Measurements from ENCODE around the gene PRDM15.

PRDM15 gene

GRCh38 chr21:41878831-41879189 is 334 bp downstream of the PRDM15 start:
- Histone ChIP-seq H4K8ac (ENCODE audit: low read depth, low read length) (no peak overlapping the region), H3K9me3 (ENCODE audit: insufficient read depth, low read depth, low read length) (no peaks in the 10 kb centered on the region), H3K27ac (ENCODE audit: low read depth, low read length) (no peak overlapping the region), H3K79me2 (ENCODE audit: control insufficient read depth, insufficient read depth, low read length, poor library complexity) (peaks cover 4% of the 10 kb centered on the region), H3K14ac (ENCODE audit: low read length) (no peak overlapping the region), H3K4ac (ENCODE audit: low read depth, low read length) (no peak overlapping the region), H3K36me3 (ENCODE audit: control insufficient read depth in 1 of 2, insufficient read depth in 2 of 2, low read length in 2 of 2) (no peaks in the 10 kb centered on the region), H4K91ac (ENCODE audit: low read depth, low read length) (peak overlapping the region; percentile 97), H3K4me1 (ENCODE audit: control insufficient read depth in 1 of 2, insufficient read depth in 2 of 2, low read length in 2 of 2) (peaks cover 0 to 3% of the 10 kb centered on the region in 2 experiments), H3K4me3 (ENCODE audit: low read depth, low read length) (peak overlapping the region; percentile 76), H3K4me2 (ENCODE audit: low read length) (peak overlapping the region; percentile 95), H3K79me1 (ENCODE audit: low read length) (peaks cover 6% of the 10 kb centered on the region), H2AK5ac (ENCODE audit: low read length) (no peak overlapping the region), H2AFZ (ENCODE audit: insufficient read depth, low read length, poor library complexity) (no peak overlapping the region), H3K23ac (ENCODE audit: low read length) (no peak overlapping the region), H3K9ac (ENCODE audit: low read length) (no peak overlapping the region), H2BK120ac (ENCODE audit: insufficient read depth, low read length, poor library complexity) (no peak overlapping the region), H4K12ac (ENCODE audit: low read depth, low read length) (no peak overlapping the region), H2BK5ac (ENCODE audit: low read depth, low read length, poor library complexity) (no peak overlapping the region), H3K27me3 (ENCODE audit: insufficient read depth, low read length) (no peaks in the 10 kb centered on the region), H3K18ac (ENCODE audit: low read length) (peak overlapping the region; percentile 43), H2BK12ac (ENCODE audit: low read length) (no peak overlapping the region)
- WGBS (ENCODE audit: extremely low coverage, insufficient coverage, insufficient read length): no CpG with 5 or more reads among the region's 65 CpGs
- peak; percentile 57 to 84 for DNase-seq

GRCh38 chr21:41877901-41878830 is 978 bp downstream of the PRDM15 start:
- no peak overlapping the region for H3K23ac ChIP-seq (ENCODE audit: low read length)
- no peak overlapping the region for H2BK12ac ChIP-seq (ENCODE audit: low read length)
- H4K12ac ChIP-seq (ENCODE audit: low read depth, low read length): no peak overlapping the region
- peak in 1 of 2 donors; percentile 44 for DNase-seq
- H3K9ac ChIP-seq (ENCODE audit: low read length): peak overlapping the region; percentile 81
- H3K79me2 ChIP-seq (ENCODE audit: control insufficient read depth, insufficient read depth, low read length, poor library complexity): peaks cover 4% of the 10 kb centered on the region
- no peak overlapping the region for H2BK5ac ChIP-seq (ENCODE audit: low read depth, low read length, poor library complexity)
- peak overlapping the region; percentile 43 for H3K18ac ChIP-seq (ENCODE audit: low read length)
- H2AK5ac ChIP-seq (ENCODE audit: low read length): no peak overlapping the region
- no peak overlapping the region for H2BK120ac ChIP-seq (ENCODE audit: insufficient read depth, low read length, poor library complexity)
- no peaks in the 10 kb centered on the region for H3K36me3 ChIP-seq (ENCODE audit: control insufficient read depth in 1 of 2, insufficient read depth in 2 of 2, low read length in 2 of 2)
- H4K8ac ChIP-seq (ENCODE audit: low read depth, low read length): peak overlapping the region; percentile 38
- H3K4ac ChIP-seq (ENCODE audit: low read depth, low read length): peak overlapping the region; percentile 57
- H2AFZ ChIP-seq (ENCODE audit: insufficient read depth, low read length, poor library complexity): peak overlapping the region; percentile 37
- H3K14ac ChIP-seq (ENCODE audit: low read length): peak overlapping the region; percentile 8
- H3K4me2 ChIP-seq (ENCODE audit: low read length): peak overlapping the region; percentile 95
- H3K27ac ChIP-seq (ENCODE audit: low read depth, low read length): no peak overlapping the region
- WGBS (ENCODE audit: extremely low coverage, insufficient coverage, insufficient read length): no CpG with 5 or more reads among the region's 48 CpGs
- H3K79me1 ChIP-seq (ENCODE audit: low read length): peaks cover 6% of the 10 kb centered on the region
- no peaks in the 10 kb centered on the region for H3K9me3 ChIP-seq (ENCODE audit: insufficient read depth, low read depth, low read length)
- peak overlapping the region; percentile 76 for H3K4me3 ChIP-seq (ENCODE audit: low read depth, low read length)
- H3K27me3 ChIP-seq (ENCODE audit: insufficient read depth, low read length): no peaks in the 10 kb centered on the region
- peaks cover 0 to 2% of the 10 kb centered on the region in 2 experiments for H3K4me1 ChIP-seq (ENCODE audit: control insufficient read depth in 1 of 2, insufficient read depth in 2 of 2, low read length in 2 of 2)
- H4K91ac ChIP-seq (ENCODE audit: low read depth, low read length): peak overlapping the region; percentile 33

- H3K4me3 ChIP-seq (ENCODE audit: low read depth, low read length): no peak overlapping the region
- peaks cover 0 to 2% of the 10 kb centered on the region in 2 experiments for H3K4me1 ChIP-seq (ENCODE audit: control insufficient read depth in 1 of 2, insufficient read depth in 2 of 2, low read length in 2 of 2)
- no peak overlapping the region for H3K9ac ChIP-seq (ENCODE audit: low read length)
- H3K79me1 ChIP-seq (ENCODE audit: low read length): peaks cover 6% of the 10 kb centered on the region
- no peak overlapping the region for H3K27ac ChIP-seq (ENCODE audit: low read depth, low read length)
- H3K18ac ChIP-seq (ENCODE audit: low read length): no peak overlapping the region
- no peak overlapping the region for H2BK5ac ChIP-seq (ENCODE audit: low read depth, low read length, poor library complexity)
- H2AK5ac ChIP-seq (ENCODE audit: low read length): no peak overlapping the region
- H3K79me2 ChIP-seq (ENCODE audit: control insufficient read depth, insufficient read depth, low read length, poor library complexity): peaks cover 4% of the 10 kb centered on the region
- H3K9me3 ChIP-seq (ENCODE audit: insufficient read depth, low read depth, low read length): no peaks in the 10 kb centered on the region
- no peak for DNase-seq
- no peaks in the 10 kb centered on the region for H3K36me3 ChIP-seq (ENCODE audit: control insufficient read depth in 1 of 2, insufficient read depth in 2 of 2, low read length in 2 of 2)
- no peak overlapping the region for H4K91ac ChIP-seq (ENCODE audit: low read depth, low read length)
- no peak overlapping the region for H3K4me2 ChIP-seq (ENCODE audit: low read length)
- no peak overlapping the region for H4K12ac ChIP-seq (ENCODE audit: low read depth, low read length)
- H3K4ac ChIP-seq (ENCODE audit: low read depth, low read length): no peak overlapping the region
- H2BK120ac ChIP-seq (ENCODE audit: insufficient read depth, low read length, poor library complexity): no peak overlapping the region
- no peaks in the 10 kb centered on the region for H3K27me3 ChIP-seq (ENCODE audit: insufficient read depth, low read length)
- no peak overlapping the region for H2AFZ ChIP-seq (ENCODE audit: insufficient read depth, low read length, poor library complexity)
- no peak overlapping the region for H3K23ac ChIP-seq (ENCODE audit: low read length)
- WGBS (ENCODE audit: extremely low coverage, insufficient coverage, insufficient read length): no CpG with 5 or more reads among the region's 11 CpGs
- H3K14ac ChIP-seq (ENCODE audit: low read length): no peak overlapping the region
- no peak overlapping the region for H4K8ac ChIP-seq (ENCODE audit: low read depth, low read length)
- no peak overlapping the region for H2BK12ac ChIP-seq (ENCODE audit: low read length)
These were observed 2.1 kb downstream of the PRDM15 start for GRCh38 chr21:41876928-41877652.

- Histone ChIP-seq H3K18ac (ENCODE audit: low read length) (no peak overlapping the region), H3K9ac (ENCODE audit: low read length) (no peak overlapping the region), H3K9me3 (ENCODE audit: insufficient read depth, low read depth, low read length) (no peaks in the 10 kb centered on the region), H3K27me3 (ENCODE audit: insufficient read depth, low read length) (no peaks in the 10 kb centered on the region), H3K4me3 (ENCODE audit: low read depth, low read length) (no peak overlapping the region), H3K36me3 (ENCODE audit: control insufficient read depth in 1 of 2, insufficient read depth in 2 of 2, low read length in 2 of 2) (peaks cover 0 to under 1% of the 10 kb centered on the region in 2 experiments), H3K4me2 (ENCODE audit: low read length) (no peak overlapping the region), H3K4ac (ENCODE audit: low read depth, low read length) (no peak overlapping the region), H4K8ac (ENCODE audit: low read depth, low read length) (no peak overlapping the region), H2BK5ac (ENCODE audit: low read depth, low read length, poor library complexity) (no peak overlapping the region), H4K91ac (ENCODE audit: low read depth, low read length) (no peak overlapping the region), H2AFZ (ENCODE audit: insufficient read depth, low read length, poor library complexity) (no peak overlapping the region), H3K14ac (ENCODE audit: low read length) (no peak overlapping the region), H3K4me1 (ENCODE audit: control insufficient read depth in 1 of 2, insufficient read depth in 2 of 2, low read length in 2 of 2) (peaks cover 0 to 2% of the 10 kb centered on the region in 2 experiments), H2AK5ac (ENCODE audit: low read length) (no peak overlapping the region), H2BK12ac (ENCODE audit: low read length) (no peak overlapping the region), H3K79me1 (ENCODE audit: low read length) (peaks cover 6% of the 10 kb centered on the region), H3K27ac (ENCODE audit: low read depth, low read length) (no peak overlapping the region), H3K23ac (ENCODE audit: low read length) (no peak overlapping the region), H4K12ac (ENCODE audit: low read depth, low read length) (no peak overlapping the region), H2BK120ac (ENCODE audit: insufficient read depth, low read length, poor library complexity) (no peak overlapping the region), H3K79me2 (ENCODE audit: control insufficient read depth, insufficient read depth, low read length, poor library complexity) (peaks cover 4% of the 10 kb centered on the region)
- WGBS (ENCODE audit: extremely low coverage, insufficient coverage, insufficient read length): no CpG with 5 or more reads among the region's 8 CpGs
- DNase-seq: no peak
These were observed 2.7 kb downstream of the PRDM15 start for GRCh38 chr21:41876396-41876795.
